CD4-positive, alpha-beta T cell (primary cell): Measurements from ENCODE around the gene LDHD. TPM values are rescaled to one million over a fixed set of nuclear protein-coding genes. Genes with fewer than 3 reads are reported as not detected.

Source experiments
- ATAC-seq: fragments of 200-7000 bp; cut with Tn5 transposase; one replicate; pipeline ENCODE4 v1.10.0; 2022; ENCODE audit warnings: mild to moderate bottlenecking; ENCODE audit not compliant: poor library complexity
- CTCF ChIA-PET: fragments of 350-600 bp; sonication (Branson Sonifier 250); formaldehyde crosslinking; loops from one replicate; lab custom pipeline; 2021; ENCODE audit warnings: antibody characterized with exemption, inconsistent platforms; lab: Charles Lee
- POLR2A ChIA-PET: fragments of 350-600 bp; sonication (Branson Sonifier 250); formaldehyde crosslinking; loops from one replicate; lab custom pipeline; 2021; ENCODE audit warnings: antibody characterized with exemption, inconsistent platforms; lab: Charles Lee
- DNase-seq, 14 experiments: peaks; one replicate each; pipeline ENCODE4 v3.0.0-alpha.2; 2013 to 2020; ENCODE audit warnings: mixed read lengths in 2 of 14
- H3K27ac ChIP-seq, 2 donors: one replicate each; pipeline versions ENCODE4 v1.5.1 to v1.7.0; 2013; ENCODE audit warnings: low read length in 2 of 2, low read depth in 1 of 2, mild to moderate bottlenecking in 1 of 2
- H3K27me3 ChIP-seq, 2 experiments: 1 replicate in 1 of 2; 2 replicates in 1 of 2; pipeline versions ENCODE4 v1.6.1 to v1.7.0; 2013; ENCODE audit warnings: low read length in 2 of 2, control low read depth in 1 of 2, mild to moderate bottlenecking in 1 of 2, moderate library complexity in 1 of 2; ENCODE audit not compliant: insufficient read depth in 2 of 2, control insufficient read depth in 1 of 2
- H3K36me3 ChIP-seq: one replicate; pipeline ENCODE4 v1.6.1; 2013; ENCODE audit warnings: low read length, control low read depth; ENCODE audit not compliant: insufficient read depth
- H3K4me1 ChIP-seq: one replicate; pipeline ENCODE4 v1.6.1; 2013; ENCODE audit warnings: low read length, control low read depth; ENCODE audit not compliant: insufficient read depth
- H3K4me3 ChIP-seq: one replicate; pipeline ENCODE4 v1.5.1; 2013; ENCODE audit warnings: mild to moderate bottlenecking, low read length, moderate library complexity
- H3K9me3 ChIP-seq, 2 experiments: 1 replicate in 1 of 2; 2 replicates in 1 of 2; pipeline versions ENCODE4 v1.6.1 to v1.7.0; 2013; ENCODE audit warnings: low read length in 2 of 2, mild to moderate bottlenecking in 2 of 2, control low read depth in 1 of 2, moderate library complexity in 1 of 2; ENCODE audit not compliant: control insufficient read depth in 1 of 2, insufficient read depth in 1 of 2
- H3K27ac Mint-ChIP-seq: one replicate; pipeline ENCODE4 v1.8.0; 2020; ENCODE audit warnings: mixed read lengths
- H3K27me3 Mint-ChIP-seq: one replicate; pipeline ENCODE4 v1.8.0; 2021; ENCODE audit warnings: mixed read lengths
- H3K36me3 Mint-ChIP-seq: one replicate; pipeline ENCODE4 v1.8.0; 2021; ENCODE audit warnings: low read depth, mixed read lengths
- H3K4me1 Mint-ChIP-seq: one replicate; pipeline ENCODE4 v1.8.0; 2021; ENCODE audit warnings: low read depth, mixed read lengths
- H3K4me3 Mint-ChIP-seq: one replicate; pipeline ENCODE4 v1.8.0; 2020; ENCODE audit warnings: mild to moderate bottlenecking, mixed read lengths
- H3K9me3 Mint-ChIP-seq: one replicate; pipeline ENCODE4 v1.8.0; 2020; ENCODE audit warnings: mixed read lengths
- intact Hi-C, 2 experiments: fragments of 100-400 bp; cut with DNase I in 1 of 2; cut with micrococcal nuclease in 1 of 2; formaldehyde crosslinking; loops; one replicate each; pipeline versions ENCODE4 v1.15.1 to v1.9.0; 2023 to 2025; cut with DNase I, micrococcal nuclease
- total RNA-seq, 174 experiments: library from RNA in 2 of 174; stranded (reverse) in 2 of 174; gene quantifications; one replicate each; pipeline ENCODE4 v1.2.3 and lab custom pipeline; 2021 to 2026
- TF ChIP-seq, protein P1 (sequence below): fragments of 200-600 bp; IDR thresholded peaks from one replicate; pipeline ENCODE4 v1.8.0; 2022; ENCODE audit warnings: antibody characterized with exemption, mild to moderate bottlenecking

The LDHD gene
- total RNA-seq, 2 experiments from 2014 or later: not detected

DNA sequence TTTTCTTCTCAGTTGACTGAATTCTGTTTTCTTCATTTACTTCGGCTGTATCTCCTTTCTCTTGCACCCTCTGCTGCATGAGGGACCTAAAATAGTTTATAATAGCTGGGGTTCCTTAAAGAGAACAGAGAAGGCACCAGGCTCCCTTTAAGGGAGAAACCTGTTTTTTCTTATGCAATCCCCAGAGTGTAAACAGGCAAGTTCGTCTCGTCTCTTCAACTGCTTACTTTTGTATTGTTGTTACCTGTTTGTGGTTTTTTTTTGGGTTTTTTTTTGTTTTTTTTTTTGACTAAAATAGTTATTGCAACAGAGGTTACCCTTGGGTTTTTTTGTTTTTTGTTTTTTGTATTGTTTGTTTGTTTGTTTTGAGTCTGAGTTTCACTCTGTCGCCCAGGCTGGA, 3.7 kb upstream of the LDHD start:
- Histone ChIP-seq H3K36me3 (no peaks in the 10 kb centered on the region), H3K9me3 (peaks cover 7 to 11% of the 10 kb centered on the region in 2 experiments), H3K4me3 (no peak overlapping the region), H3K4me1 (peaks cover 6% of the 10 kb centered on the region), H3K27me3 (no peaks in the 10 kb centered on the region), H3K27ac (no peak overlapping the region)
- Mint-ChIP-seq H3K36me3 (no peaks in the 10 kb centered on the region), H3K9me3 (peaks cover 4% of the 10 kb centered on the region), H3K27me3 (no peaks in the 10 kb centered on the region), H3K4me1 (no peaks in the 10 kb centered on the region), H3K27ac (no peak overlapping the region), H3K4me3 (no peak overlapping the region)
- TF ChIP-seq, protein P1, sequence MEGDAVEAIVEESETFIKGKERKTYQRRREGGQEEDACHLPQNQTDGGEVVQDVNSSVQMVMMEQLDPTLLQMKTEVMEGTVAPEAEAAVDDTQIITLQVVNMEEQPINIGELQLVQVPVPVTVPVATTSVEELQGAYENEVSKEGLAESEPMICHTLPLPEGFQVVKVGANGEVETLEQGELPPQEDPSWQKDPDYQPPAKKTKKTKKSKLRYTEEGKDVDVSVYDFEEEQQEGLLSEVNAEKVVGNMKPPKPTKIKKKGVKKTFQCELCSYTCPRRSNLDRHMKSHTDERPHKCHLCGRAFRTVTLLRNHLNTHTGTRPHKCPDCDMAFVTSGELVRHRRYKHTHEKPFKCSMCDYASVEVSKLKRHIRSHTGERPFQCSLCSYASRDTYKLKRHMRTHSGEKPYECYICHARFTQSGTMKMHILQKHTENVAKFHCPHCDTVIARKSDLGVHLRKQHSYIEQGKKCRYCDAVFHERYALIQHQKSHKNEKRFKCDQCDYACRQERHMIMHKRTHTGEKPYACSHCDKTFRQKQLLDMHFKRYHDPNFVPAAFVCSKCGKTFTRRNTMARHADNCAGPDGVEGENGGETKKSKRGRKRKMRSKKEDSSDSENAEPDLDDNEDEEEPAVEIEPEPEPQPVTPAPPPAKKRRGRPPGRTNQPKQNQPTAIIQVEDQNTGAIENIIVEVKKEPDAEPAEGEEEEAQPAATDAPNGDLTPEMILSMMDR: no peak
- ChIA-PET POLR2A (interaction anchor here (0.7 kb wide), 1 partner anchor 248 kb away, joined by 4 read pairs; no protein-coding TSS in a partner anchor), CTCF (no interaction called here)
- ATAC-seq: no peak
- intact Hi-C loops: no loop called here
- no peak for DNase-seq

DNA sequence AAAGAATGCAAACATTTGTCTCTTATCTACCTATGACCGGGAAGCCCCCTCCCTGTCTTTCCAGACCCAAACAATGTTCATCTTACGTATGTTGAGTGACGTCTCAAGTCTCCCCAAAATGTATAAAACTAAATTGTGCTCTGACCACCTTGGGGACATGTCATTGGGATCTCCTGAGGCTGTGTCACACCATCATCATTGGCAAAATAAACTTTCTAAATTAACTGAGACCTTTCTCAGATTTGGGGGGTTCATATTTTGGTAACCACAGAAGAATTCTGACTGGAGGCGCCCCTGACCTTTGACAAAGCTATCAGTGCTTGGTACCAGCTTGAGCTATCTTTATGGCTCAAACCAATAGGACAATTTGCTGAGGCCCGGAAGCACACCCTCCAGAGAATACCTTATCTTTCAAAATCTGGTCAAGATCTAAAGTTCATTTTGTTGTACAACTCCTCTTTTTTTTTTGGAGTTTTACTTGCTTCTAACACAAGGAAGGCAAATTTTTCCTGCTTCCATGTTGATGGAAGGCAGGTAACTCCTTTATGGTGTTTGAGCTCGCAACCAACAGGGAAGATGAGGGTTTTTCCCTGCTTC, 2.5 kb upstream of the LDHD start:
- H3K9me3 Mint-ChIP-seq: peaks cover 4% of the 10 kb centered on the region
- ChIA-PET POLR2A (no interaction called here), CTCF (no interaction called here)
- H3K36me3 ChIP-seq: no peaks in the 10 kb centered on the region
- no peaks in the 10 kb centered on the region for H3K27me3 ChIP-seq
- H3K27me3 Mint-ChIP-seq: no peaks in the 10 kb centered on the region
- no peaks in the 10 kb centered on the region for H3K36me3 Mint-ChIP-seq
- H3K27ac Mint-ChIP-seq: no peak overlapping the region
- ATAC-seq: no peak
- no peak overlapping the region for H3K4me3 ChIP-seq
- intact Hi-C loops: no loop called here
- H3K27ac ChIP-seq: no peak overlapping the region
- TF ChIP-seq, protein P1: no peak
- no peak overlapping the region for H3K4me3 Mint-ChIP-seq
- no peaks in the 10 kb centered on the region for H3K4me1 Mint-ChIP-seq
- DNase-seq: no peak
- H3K4me1 ChIP-seq: peaks cover 6% of the 10 kb centered on the region
- H3K9me3 ChIP-seq: peaks cover 8 to 11% of the 10 kb centered on the region in 2 experiments

DNA sequence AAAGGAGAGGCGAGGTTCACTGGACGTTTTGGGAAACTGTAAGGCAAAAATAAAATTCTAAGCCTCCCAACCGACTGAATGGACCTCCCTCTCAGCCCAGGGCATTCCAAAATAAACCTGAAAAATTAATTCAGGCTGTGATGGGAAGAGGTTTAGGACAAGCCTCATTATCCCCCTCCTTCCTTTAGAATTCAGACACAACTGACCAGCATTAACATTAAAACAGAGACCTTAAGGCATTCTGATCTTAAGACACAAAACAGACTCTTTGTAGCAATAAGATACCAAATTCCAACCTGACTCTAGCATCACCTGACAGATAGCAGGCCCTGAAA, 298 bp upstream of the LDHD start:
- no peaks in the 10 kb centered on the region for H3K4me1 Mint-ChIP-seq
- H3K36me3 Mint-ChIP-seq: no peaks in the 10 kb centered on the region
- no peak overlapping the region for H3K4me3 Mint-ChIP-seq
- Histone ChIP-seq H3K9me3 (peaks cover 7 to 9% of the 10 kb centered on the region in 2 experiments), H3K27ac (no peak overlapping the region), H3K4me3 (no peak overlapping the region), H3K36me3 (no peaks in the 10 kb centered on the region), H3K4me1 (peaks cover 7% of the 10 kb centered on the region), H3K27me3 (peaks cover 4 to 9% of the 10 kb centered on the region in 2 experiments)
- intact Hi-C loops: no loop called here
- ATAC-seq (no peak), DNase-seq (no peak)
- H3K27me3 Mint-ChIP-seq: peaks cover 11% of the 10 kb centered on the region
- H3K27ac Mint-ChIP-seq: no peak overlapping the region
- ChIA-PET POLR2A (no interaction called here), CTCF (no interaction called here)
- no peaks in the 10 kb centered on the region for H3K9me3 Mint-ChIP-seq
- TF ChIP-seq, protein P1: no peak
